ENCODE results near the gene SMOC1. TPM values are rescaled to one million over a fixed set of nuclear protein-coding genes. Genes with fewer than 3 reads are reported as not detected.

The SMOC1 gene
- total and polyA plus RNA-seq, 2 donors, result 1.6 to 8.0 TPM

- no peak for DNase-seq (ENCODE audit: extremely low spot score)
- Histone ChIP-seq H3K4me3 (ENCODE audit: low read depth, low read length) (no peak overlapping the region), H3K36me3 (ENCODE audit: insufficient read depth) (no peaks in the 10 kb centered on the region), H3K4me1 (ENCODE audit: insufficient read depth) (no peaks in the 10 kb centered on the region), H3K27ac (ENCODE audit: low read depth) (no peak overlapping the region)
- WGBS, result 88% methylated on average over 3 of the region's 3 CpGs
Observed at GRCh38 chr14:69951263-69951662, 72.0 kb downstream of the SMOC1 start.

GRCh38 chr14:69951935-69952334 is 72.7 kb downstream of the SMOC1 start:
- no peaks in the 10 kb centered on the region for H3K4me1 ChIP-seq (ENCODE audit: insufficient read depth)
- H3K4me3 ChIP-seq (ENCODE audit: low read depth, low read length), result no peak overlapping the region
- DNase-seq (ENCODE audit: extremely low spot score), result no peak
- H3K36me3 ChIP-seq (ENCODE audit: insufficient read depth), result no peaks in the 10 kb centered on the region
- WGBS, result 92% methylated on average over 9 of the region's 9 CpGs
- no peak overlapping the region for H3K27ac ChIP-seq (ENCODE audit: low read depth)

GRCh38 chr14:69953266-69953915 is 74.2 kb downstream of the SMOC1 start:
- H3K36me3 ChIP-seq (ENCODE audit: insufficient read depth), result no peaks in the 10 kb centered on the region
- H3K4me1 ChIP-seq (ENCODE audit: insufficient read depth), result no peaks in the 10 kb centered on the region
- 90% methylated on average over 16 of the region's 16 CpGs for WGBS
- H3K27ac ChIP-seq (ENCODE audit: low read depth), result no peak overlapping the region
- H3K4me3 ChIP-seq (ENCODE audit: low read depth, low read length), result no peak overlapping the region
- DNase-seq (ENCODE audit: extremely low spot score), result no peak

- Histone ChIP-seq H3K4me1 (ENCODE audit: insufficient read depth) (no peaks in the 10 kb centered on the region), H3K36me3 (ENCODE audit: insufficient read depth) (no peaks in the 10 kb centered on the region), H3K27ac (ENCODE audit: low read depth) (no peak overlapping the region), H3K4me3 (ENCODE audit: low read depth, low read length) (no peak overlapping the region)
- DNase-seq (ENCODE audit: extremely low spot score), result no peak
- 76% methylated on average over 11 of the region's 11 CpGs for WGBS
Observed at GRCh38 chr14:69955855-69956845, 76.9 kb downstream of the SMOC1 start.

DNA sequence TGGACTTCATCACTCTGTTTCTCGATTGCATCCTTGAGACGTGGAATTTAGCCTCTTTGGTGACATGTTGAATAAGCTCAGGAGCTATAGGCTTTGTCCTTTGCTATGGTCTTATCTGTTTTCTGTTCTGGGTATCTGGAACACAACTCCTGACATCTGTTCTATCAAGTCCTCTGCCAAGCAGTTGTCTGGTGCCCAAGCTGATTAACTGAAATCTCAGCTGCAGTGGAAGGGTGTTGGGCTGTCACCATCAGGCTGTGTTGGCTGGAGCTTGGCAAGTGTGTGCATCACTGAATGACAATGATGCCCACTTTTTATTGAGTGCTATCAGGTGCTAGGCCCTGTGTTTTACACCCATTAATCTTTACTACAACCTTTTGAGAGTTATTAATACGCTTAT is 77.8 kb downstream of the SMOC1 start:
- 92% methylated on average over 3 of the region's 3 CpGs for WGBS
- no peak for DNase-seq (ENCODE audit: extremely low spot score)
- H3K4me3 ChIP-seq (ENCODE audit: low read depth, low read length), result no peak overlapping the region

DNA sequence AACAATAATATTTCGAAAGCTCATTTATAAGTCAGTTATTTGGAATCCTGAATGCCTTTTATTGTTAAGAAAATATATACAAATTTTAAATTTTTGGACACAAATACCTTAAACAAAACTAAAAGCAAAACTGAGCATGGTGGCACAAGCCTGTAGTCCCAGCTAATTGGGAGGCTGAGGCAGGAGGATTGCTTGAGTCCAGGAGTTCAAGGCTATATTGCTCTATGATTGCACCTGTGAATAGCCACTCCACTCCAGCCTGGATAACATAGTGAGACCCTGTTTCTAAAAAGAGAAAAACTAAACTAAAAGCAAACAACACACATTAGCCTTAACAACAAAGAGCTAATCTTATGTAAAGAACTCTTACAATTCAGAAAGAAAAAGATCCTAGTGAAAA is 78.8 kb downstream of the SMOC1 start:
- no peak for DNase-seq (ENCODE audit: extremely low spot score)
- no peak overlapping the region for H3K4me3 ChIP-seq (ENCODE audit: low read depth, low read length)
- no peak overlapping the region for H3K27ac ChIP-seq (ENCODE audit: low read depth)
- WGBS, result 76% methylated on average over 1 of the region's 1 CpG
- H3K4me1 ChIP-seq (ENCODE audit: insufficient read depth), result no peaks in the 10 kb centered on the region
- no peaks in the 10 kb centered on the region for H3K36me3 ChIP-seq (ENCODE audit: insufficient read depth)

More for the DNA sequence above, 77.8 kb downstream of the SMOC1 start:
- H3K36me3 ChIP-seq (ENCODE audit: insufficient read depth), result no peaks in the 10 kb centered on the region
- H3K27ac ChIP-seq (ENCODE audit: low read depth), result no peak overlapping the region
- no peaks in the 10 kb centered on the region for H3K4me1 ChIP-seq (ENCODE audit: insufficient read depth)

GRCh38 chr14:69959136-69959535 is 79.9 kb downstream of the SMOC1 start:
- no peak for DNase-seq (ENCODE audit: extremely low spot score)
- WGBS, result 87% methylated on average over 3 of the region's 3 CpGs

DNA sequence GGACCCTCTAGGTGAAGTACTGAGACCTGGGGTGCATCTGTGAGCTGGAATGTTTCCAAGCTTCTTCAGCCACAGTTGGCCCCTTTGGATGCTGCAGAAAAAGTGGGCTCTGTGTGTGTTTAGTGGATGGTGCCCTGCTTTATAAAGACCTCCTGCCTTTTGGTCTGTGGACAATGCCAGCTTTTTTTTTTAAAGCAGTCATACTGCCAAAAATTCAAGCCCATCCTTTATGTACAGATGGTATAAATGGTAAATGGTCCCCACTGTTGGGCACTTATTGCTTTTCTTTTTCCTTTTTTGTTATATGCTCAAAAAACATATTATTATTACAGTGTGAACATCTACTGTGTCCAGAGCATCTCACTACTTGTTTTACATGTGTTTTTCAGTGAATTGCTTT is 81.1 kb downstream of the SMOC1 start:
- Histone ChIP-seq H3K27ac (ENCODE audit: low read depth) (no peak overlapping the region), H3K36me3 (ENCODE audit: insufficient read depth) (no peaks in the 10 kb centered on the region)

More at GRCh38 chr14:69959136-69959535, 79.9 kb downstream of the SMOC1 start:
- no peak overlapping the region for H3K27ac ChIP-seq (ENCODE audit: low read depth)
- no peaks in the 10 kb centered on the region for H3K36me3 ChIP-seq (ENCODE audit: insufficient read depth)
- no peaks in the 10 kb centered on the region for H3K4me1 ChIP-seq (ENCODE audit: insufficient read depth)
- H3K4me3 ChIP-seq (ENCODE audit: low read depth, low read length), result no peak overlapping the region

GRCh38 chr14:69963966-69964365 is 84.8 kb downstream of the SMOC1 start:
- no peak for DNase-seq (ENCODE audit: extremely low spot score)
- Histone ChIP-seq H3K4me3 (ENCODE audit: low read depth, low read length) (no peak overlapping the region), H3K36me3 (ENCODE audit: insufficient read depth) (no peaks in the 10 kb centered on the region), H3K27ac (ENCODE audit: low read depth) (no peak overlapping the region), H3K4me1 (ENCODE audit: insufficient read depth) (no peaks in the 10 kb centered on the region)
- 84% methylated on average over 4 of the region's 4 CpGs for WGBS

More for the DNA sequence above, 81.1 kb downstream of the SMOC1 start:
- no peak for DNase-seq (ENCODE audit: extremely low spot score)
- Histone ChIP-seq H3K4me3 (ENCODE audit: low read depth, low read length) (no peak overlapping the region), H3K4me1 (ENCODE audit: insufficient read depth) (no peaks in the 10 kb centered on the region)

DNA sequence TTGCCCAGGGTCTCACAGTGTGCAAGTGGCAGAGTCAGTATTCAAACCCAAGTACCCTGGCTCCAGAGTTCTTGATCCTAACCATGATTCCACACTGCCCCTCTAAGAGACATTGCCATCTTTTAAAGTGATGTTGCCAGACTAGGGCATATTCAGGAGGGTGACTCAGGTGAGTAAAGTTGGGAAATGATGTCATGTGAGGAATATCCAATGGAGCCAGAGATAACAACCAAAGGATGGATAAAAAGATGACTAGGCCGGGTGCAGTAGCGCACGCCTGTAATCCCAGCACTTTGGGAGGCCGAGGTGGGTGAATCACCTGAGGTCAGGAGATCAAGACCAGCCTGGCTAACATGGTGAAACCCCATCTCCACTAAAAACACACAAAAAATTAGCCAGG is 85.6 kb downstream of the SMOC1 start:
- Histone ChIP-seq H3K36me3 (ENCODE audit: insufficient read depth) (no peaks in the 10 kb centered on the region), H3K27ac (ENCODE audit: low read depth) (no peak overlapping the region), H3K4me3 (ENCODE audit: low read depth, low read length) (no peak overlapping the region), H3K4me1 (ENCODE audit: insufficient read depth) (no peaks in the 10 kb centered on the region)
- DNase-seq (ENCODE audit: extremely low spot score), result no peak
- 97% methylated on average over 4 of the region's 4 CpGs for WGBS

DNA sequence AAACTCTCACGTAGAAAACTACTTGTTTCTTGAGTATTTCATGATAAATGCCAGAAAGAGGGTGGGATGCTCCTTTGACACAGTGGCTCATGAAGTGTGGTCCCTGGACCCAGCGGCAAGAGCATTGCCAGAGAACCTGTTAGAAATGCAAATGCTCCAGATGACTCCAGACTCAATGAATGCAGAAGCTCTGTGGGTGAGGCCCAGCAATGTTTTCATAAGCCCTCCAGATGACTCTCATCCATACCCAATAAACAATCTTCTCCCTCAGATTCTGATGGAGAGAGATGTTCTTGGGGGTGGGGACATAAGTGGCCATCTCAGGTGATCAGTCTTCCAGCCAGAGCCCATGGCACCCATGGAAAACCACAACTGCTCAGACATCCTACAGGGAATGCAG is 88.9 kb downstream of the SMOC1 start:
- no peaks in the 10 kb centered on the region for H3K4me1 ChIP-seq (ENCODE audit: insufficient read depth)
- no peak for DNase-seq (ENCODE audit: extremely low spot score)
- no peak overlapping the region for H3K27ac ChIP-seq (ENCODE audit: low read depth)
- H3K4me3 ChIP-seq (ENCODE audit: low read depth, low read length), result no peak overlapping the region
- WGBS, result 88% methylated on average over 2 of the region's 2 CpGs
- no peaks in the 10 kb centered on the region for H3K36me3 ChIP-seq (ENCODE audit: insufficient read depth)

- no peaks in the 10 kb centered on the region for H3K4me1 ChIP-seq (ENCODE audit: insufficient read depth)
- 93% methylated on average over 1 of the region's 1 CpG for WGBS
- H3K4me3 ChIP-seq (ENCODE audit: low read depth, low read length), result no peak overlapping the region
- DNase-seq (ENCODE audit: extremely low spot score), result no peak
- H3K27ac ChIP-seq (ENCODE audit: low read depth), result no peak overlapping the region
- no peaks in the 10 kb centered on the region for H3K36me3 ChIP-seq (ENCODE audit: insufficient read depth)
Observed at GRCh38 chr14:69968681-69969080, 89.5 kb downstream of the SMOC1 start.

DNA sequence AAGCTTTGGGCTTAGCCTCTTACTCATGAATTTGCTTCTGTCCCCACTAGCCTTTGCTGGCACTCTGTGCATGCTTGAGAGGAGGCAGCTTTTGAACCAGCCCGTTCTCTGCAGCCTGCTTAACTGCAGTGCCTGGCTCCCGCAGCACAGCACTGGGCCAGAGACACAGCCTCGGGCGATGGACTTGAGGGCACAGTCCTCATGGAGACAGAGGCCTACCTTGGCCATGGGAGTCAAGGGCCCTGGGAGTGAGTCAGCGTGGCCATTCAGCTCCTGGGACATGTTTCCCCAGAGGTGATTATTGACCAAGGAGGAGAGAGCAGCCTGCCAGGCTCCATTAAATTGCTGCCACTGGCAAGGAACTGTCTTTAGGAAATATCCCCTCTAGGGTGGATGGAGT is 93.5 kb downstream of the SMOC1 start:
- Histone ChIP-seq H3K4me1 (ENCODE audit: insufficient read depth) (no peaks in the 10 kb centered on the region), H3K36me3 (ENCODE audit: insufficient read depth) (no peaks in the 10 kb centered on the region), H3K4me3 (ENCODE audit: low read depth, low read length) (no peak overlapping the region), H3K27ac (ENCODE audit: low read depth) (no peak overlapping the region)
- no peak for DNase-seq (ENCODE audit: extremely low spot score)
- WGBS, result 89% methylated on average over 5 of the region's 5 CpGs

DNA sequence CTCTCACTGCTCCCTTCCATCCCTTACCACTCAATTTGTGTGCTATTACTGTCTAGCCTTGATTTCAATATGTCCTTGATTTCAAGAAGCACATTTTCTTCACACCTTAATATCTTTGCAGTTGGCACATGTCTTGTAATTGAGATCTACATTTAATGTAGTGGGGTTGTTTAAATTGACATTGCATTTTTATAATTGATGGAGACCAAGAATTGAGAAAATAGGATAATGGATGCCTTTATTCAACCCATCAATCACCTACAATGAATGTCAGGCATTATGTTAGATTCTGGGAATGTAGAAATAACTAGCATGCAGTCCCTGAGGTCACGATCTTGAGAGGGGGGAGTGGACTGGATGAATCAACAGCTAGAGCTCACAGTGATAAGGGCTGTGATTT is 94.6 kb downstream of the SMOC1 start:
- no peak overlapping the region for H3K4me3 ChIP-seq (ENCODE audit: low read depth, low read length)
- no peaks in the 10 kb centered on the region for H3K36me3 ChIP-seq (ENCODE audit: insufficient read depth)
- no peak overlapping the region for H3K27ac ChIP-seq (ENCODE audit: low read depth)
- no peak for DNase-seq (ENCODE audit: extremely low spot score)
- 88% methylated on average over 1 of the region's 1 CpG for whole genome bisulfite sequencing
- no peaks in the 10 kb centered on the region for H3K4me1 ChIP-seq (ENCODE audit: insufficient read depth)

Measured in urinary bladder (tissue), 4 donors.